COLO668 (cell line): Measurements from ENCODE around the gene ATP5ME.
"Not testable (repeated sequence)": the region's sequence is repeated elsewhere in the genome, so short reads cannot be mapped to it uniquely, and the experiment has no call there.

Experiments
- DNase-seq: peaks from one replicate; lab custom pipeline; 2025; ENCODE audit not compliant: unreplicated experiment; lab: John Stamatoyannopoulos, UW

ATP5ME gene

DNA sequence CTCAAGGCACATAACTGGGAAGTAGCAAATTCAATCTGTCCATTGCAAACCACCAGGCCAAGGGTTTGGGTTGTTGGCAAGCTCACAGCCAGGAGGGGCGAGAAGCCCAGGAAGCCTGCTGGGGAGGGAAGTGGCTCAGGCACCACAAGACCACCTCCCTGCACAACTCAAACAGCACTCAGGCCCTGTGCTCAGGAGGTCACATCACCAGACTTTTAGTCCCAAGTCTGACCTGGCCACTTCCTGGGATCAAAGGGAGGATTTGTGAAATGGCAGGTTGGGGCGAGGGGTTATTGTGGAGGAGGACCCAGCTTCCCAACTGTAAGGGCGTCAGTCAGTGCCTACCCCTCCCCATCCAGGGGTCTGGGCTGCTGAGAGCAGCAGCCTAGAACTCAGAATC is 2.3 kb downstream of the ATP5ME start:
- DNase-seq: no peak

DNA sequence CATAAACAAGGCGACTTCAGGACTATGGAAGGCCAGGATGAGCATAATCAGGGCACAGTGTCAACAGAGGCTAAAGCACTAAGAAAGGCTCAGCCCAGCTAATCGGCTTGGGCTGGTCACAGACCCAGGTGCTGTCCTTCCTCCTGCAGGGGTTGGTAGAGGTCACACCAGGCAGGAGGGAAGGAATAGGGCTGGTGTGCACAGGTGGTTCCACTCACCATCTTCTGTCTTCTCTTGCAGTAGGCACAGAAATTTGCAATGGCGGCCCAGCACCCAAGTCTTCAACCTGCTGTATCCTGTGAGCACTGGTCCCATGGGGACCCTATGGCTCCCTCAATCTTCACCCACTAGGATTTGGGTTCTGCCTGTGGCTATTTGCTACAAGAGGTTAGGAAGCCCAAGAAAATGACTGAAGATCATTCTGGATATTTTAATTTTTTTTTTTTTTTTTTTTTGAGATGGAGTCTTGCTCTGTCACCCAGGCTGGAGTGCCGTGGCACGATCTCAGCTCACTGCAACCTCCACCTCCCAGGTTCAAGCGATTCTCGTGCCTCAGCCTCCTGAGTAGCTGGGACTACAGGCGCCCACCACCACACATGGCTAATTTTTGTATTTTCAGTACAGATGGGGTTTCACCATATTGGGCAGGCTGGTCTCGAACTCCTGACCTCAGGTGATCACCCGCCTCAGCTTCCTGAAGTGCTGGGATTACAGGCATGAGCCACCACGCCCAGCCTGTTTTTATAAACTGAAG is 4.1 kb downstream of the ATP5ME start:
- DNase-seq: not testable (repeated sequence)

DNA sequence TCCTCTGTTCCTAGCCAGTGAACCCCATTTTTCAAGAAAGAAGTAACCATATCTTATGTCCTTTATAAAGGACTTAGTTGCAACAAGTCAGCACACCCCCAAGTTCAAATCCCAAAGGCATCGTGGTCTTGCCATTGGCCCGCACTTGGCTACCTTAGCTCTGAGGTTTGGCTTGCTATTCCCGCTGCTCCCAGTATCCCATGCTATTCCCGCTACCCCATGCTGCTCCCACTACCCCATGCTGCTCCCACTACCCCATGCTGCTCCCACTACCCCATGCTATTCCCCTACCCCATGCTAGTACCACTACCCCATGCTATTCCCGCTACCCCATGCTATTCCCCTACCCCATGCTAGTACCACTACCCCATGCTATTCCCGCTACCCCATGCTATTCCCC is 5.9 kb downstream of the ATP5ME start:
- not testable (repeated sequence) for DNase-seq

DNA sequence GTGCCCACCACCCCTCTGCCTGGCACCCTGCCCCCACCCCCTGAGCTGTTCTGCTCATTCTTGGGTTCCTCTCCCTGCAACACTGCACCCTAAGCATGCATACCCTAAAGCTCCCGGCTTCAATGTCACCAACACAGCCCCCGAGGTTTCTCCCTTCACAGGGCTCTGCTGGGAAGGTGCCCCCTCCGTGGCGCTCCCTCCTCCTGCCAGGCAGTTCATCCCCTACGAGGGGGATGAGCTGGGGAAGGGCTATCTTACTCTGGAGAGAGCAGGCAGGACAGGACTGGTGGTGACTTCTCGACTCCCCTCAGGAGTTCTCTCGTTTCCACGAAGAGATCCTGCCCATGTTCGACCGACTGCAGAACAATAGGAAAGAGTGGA is 6.5 kb downstream of the ATP5ME start:
- DNase-seq: no peak

DNA sequence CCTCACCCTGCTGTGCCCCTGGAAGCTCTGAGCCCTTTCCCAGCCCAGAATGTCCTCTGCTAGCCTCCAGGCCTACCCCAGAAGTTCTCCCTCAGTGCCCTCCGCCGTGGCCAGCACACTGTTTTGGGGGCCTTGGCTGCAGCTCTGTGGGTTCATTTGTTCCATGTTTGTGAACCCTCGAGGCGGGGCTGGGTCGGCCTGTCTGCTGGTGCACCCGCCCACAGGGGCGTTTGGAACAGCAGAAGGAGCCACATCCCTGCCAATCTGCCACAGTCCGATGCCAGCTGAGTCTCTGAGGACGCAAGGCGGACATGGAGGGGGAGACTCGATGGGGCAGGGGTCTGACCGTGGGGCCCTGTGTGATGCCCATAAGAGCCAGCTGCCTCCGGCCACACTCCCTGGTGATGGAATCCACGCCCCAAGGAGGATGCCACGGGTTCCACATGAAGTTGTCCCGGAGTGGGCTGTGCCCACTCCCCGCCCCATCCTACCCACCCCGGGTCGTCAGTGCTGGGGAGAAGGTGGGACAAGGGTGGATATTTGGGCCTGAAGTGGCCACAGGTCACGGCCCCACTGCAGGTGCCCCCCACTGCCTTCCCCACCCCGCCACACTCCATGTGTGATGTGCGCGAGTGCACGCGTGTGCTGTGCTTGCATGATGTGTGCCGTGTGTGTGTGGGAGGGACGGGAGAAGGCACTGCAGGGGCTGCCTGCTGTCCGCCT is 7.1 kb downstream of the ATP5ME start:
- no peak for DNase-seq

DNA sequence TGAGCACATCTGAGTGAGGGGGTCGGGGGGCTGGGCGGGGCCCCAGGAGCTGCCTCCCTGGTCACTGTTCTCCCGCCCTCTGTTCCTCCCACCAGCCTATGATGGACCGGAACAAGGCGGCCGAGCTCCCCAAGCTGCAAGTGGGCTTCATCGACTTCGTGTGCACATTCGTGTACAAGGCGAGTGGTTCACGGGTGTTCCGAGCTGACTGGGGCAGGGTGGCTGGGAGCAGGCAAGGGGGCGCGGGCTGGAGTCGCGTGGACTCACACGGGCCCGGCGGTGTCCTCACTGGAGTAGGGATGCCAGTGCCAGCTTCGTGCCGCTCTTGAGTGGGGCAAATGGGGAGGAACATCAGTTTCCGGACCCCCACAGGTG is 7.7 kb downstream of the ATP5ME start:
- DNase-seq: no peak

DNA sequence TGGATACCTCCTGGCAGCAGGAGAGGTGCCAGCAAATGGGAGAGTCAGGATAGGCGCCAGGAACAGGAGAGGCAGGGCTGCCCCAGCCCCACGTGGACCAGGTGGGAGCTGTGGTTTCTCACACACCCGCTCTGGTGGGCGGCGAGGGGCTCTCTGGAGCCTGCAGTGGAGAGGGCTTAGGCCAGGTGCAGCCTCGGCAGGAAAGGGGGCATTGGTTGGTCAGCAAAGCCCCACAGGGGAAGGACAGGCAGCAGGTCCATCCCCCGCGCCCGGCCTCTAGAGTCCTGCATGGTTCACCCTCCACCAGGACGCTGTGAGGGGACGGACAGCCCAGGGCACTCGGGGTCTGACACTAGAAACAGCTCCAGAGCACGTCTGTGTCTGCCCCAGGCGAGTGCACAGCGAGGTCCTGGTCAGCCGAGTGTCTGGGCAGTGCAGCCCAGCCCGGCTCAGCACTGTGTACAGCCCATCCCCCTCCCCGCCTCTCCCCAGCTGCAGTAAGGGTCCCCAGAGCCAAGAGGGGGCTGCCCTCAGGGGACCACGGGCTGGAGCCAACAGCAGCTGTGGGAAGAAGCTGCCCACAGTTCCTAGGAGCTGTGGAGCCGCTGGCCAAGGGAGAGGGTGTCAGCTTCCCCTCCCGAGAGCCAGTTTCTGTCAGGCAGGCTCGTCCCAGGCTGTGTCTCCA is 8.2 kb downstream of the ATP5ME start:
- no peak for DNase-seq

DNA sequence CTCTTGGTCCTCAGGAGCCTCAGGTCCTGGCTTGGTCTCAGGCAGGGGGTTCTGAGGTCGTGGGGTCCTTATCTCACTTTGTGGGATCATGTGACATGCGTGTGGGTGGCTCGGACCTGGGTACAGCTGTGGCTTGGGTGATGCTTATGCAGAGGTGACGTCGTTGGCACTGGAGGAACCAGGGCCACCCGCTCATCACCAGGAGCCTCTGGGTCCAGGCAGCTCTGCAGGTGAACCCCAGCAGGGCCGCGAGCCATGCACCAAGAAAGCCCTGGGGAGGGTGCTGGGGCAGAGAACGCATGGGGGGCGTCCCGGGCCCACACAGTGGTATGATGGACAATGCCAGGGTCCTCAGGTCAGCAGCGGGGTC is 8.7 kb downstream of the ATP5ME start:
- no peak for DNase-seq

DNA sequence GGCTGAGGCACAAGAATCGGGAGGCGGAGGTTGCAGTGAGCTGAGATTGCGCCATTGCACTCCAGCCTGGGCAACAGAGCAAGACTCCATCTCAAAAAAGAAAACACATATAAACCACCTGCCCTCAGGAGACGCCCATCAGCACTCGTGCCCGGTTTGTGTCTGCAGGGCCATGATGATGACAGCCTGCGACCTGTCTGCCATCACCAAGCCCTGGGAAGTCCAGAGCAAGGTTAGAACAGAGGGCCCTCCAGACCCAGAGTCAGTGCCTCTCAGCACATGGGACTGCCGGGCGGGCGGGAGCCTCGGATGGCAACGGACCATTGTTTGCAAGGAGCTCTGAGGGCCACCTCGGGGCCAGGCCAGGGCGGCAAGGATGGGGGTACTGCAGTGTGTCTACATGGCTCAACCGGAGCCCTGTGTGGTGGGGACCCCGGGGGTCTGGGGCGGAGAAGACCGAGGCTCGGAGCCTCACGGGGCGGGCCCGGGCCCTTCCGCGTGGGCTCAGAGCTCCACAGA is 9.3 kb downstream of the ATP5ME start:
- no peak for DNase-seq

DNA sequence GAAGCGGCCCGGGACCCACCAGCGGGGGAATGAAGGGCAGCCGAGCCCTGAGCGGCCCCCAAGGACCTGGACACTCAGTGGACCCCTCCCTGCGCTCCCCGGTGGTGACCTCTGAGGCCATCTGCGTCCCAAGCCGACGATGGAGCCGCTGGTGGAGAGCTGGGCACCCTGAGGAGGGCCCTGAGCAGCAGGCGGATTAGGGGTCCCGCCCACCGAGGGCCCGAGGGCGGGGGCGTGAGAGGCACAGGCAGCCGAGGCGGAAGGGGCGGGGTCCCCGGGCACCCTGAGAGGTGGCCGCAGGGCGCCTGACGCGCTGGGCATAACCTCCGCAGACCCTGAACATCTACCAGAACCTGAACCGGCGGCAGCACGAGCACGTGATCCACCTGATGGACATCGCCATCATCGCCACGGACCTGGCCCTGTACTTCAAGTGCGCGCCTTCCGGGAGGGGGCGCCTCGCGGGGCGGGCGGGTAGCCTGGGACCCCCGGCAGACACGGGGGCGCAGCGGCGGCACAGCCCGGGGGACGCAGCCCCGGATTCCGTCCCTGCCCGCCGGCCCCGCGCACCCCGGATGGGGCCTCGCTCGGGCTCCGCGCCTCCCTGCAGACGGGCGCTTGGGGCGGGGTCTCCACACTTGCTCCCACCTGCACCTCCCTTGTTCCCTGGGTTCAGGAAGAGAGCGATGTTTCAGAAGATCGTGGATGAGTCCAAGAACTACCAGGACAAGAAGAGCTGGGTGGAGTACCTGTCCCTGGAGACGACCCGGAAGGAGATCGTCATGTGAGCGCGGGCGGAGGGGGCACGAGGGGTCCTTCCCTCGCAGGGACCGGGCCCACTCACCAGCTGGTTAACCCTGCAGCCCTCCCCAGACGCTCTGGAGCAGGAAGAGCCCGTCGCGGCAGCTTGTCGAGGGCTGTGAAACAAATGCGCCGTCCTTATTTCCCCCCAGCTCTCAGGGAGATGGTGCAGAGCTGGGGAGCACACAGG is 10.3 kb downstream of the ATP5ME start:
- peak; percentile 86 for DNase-seq

DNA sequence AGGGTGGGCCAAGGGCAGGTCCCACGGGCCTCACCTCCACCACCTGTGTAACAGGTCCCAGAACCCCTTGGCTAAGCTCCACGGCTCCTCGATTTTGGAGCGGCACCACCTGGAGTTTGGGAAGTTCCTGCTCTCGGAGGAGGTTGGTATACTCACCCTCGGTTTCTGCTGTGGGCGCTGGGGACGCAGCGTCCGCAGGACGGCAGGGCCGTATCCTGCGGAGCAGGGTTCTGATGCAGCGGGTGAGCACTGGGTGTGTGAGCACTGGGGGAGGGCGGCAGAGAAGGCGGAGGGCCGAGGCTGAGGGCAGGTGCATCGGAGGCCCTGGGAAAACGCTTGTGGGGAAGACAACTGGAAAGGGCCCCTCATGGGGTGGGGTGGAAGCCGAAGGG is 11.0 kb downstream of the ATP5ME start:
- DNase-seq: peak; percentile 44

DNA sequence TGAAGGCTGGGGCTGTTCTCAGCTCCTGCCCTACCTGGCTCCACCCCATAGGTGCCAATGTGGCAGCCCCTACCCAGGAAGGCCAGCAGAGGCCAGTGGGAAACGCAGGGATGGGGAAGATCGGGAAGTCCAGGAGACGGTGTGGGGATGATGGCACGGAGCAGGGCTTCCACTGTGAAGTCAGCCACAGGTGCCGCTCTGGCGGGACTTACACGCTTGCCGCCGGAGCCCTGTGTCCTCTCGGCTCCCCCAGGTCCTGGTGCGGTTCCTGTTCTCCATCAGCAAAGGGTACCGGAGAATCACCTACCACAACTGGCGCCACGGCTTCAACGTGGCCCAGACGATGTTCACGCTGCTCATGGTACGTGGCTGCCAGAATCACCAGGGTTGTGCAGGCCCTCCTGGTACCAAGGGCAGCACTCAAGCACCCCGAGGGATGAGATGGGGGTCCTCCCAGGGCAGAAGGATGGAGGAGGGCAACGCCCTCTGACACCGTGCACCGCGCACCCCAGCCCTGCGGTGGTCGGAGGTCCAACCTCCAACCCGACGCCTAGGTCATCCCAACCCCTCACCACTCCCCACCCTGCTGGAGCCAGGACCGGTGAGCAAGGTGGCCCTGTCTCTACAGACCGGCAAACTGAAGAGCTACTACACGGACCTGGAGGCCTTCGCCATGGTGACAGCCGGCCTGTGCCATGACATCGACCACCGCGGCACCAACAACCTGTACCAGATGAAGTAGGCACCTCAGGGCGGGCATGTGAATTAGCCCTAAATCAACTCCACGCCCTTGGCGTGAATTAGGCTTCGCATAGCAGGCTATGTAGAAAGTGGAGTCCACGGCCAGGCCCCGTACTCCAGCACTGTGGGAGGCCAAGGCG is 12.0 kb downstream of the ATP5ME start:
- DNase-seq: no peak

DNA sequence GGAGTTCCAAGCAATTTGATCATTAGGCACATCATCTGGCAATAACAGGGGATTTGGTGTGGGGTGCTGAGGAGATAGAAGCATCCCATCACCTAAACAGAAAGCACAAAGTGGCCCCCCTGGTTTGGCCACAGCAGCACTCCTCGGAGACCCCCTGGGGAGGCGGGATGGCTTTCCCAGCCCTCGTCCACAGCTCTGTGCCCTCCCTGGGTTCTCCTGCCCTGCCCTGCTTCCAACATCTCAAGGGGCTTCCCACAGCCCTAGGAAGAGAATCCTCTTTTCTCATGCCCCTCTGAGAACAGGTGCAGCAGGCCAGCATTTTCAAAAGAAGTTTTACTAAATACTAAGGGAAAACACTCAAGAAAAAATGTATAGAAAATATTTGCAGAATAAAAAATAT is 12.8 kb downstream of the ATP5ME start:
- no peak for DNase-seq

DNA sequence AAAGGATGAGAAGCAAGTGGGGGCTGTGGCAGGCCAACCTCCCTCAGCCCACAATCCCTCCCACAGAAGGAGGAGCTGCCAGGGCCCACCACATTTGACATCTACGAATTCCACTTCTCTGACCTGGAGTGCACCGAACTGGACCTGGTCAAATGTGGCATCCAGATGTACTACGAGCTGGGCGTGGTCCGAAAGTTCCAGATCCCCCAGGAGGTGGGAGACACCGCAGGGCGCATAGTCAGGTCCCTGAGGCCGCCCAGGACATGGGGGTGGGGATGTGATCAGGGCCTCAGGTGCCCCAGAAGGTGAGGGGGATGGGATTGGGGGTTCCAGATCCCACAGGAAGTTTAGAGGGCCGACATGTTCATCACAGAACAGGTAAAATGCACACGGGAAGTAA is 13.7 kb downstream of the ATP5ME start:
- no peak for DNase-seq

DNA sequence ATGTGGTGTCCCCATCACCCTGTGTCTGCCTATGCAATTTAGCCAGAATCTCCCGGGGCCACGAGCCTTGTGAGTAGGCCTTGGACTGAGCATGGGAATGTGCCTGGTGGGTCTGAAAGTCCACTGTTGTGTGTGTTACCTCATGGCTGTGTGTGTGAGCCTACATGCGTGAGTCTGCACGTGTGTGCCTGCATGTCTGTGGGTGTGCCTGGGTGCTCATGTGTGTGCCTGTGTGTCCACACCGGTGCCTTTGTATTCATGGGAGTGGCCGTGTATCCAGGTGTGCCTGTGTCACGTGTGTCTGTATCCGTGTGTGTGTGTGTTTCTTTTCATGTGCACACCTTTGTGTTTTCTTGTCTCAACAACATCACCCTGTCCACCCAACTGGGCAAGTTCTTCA is 14.2 kb downstream of the ATP5ME start:
- DNase-seq: no peak

DNA sequence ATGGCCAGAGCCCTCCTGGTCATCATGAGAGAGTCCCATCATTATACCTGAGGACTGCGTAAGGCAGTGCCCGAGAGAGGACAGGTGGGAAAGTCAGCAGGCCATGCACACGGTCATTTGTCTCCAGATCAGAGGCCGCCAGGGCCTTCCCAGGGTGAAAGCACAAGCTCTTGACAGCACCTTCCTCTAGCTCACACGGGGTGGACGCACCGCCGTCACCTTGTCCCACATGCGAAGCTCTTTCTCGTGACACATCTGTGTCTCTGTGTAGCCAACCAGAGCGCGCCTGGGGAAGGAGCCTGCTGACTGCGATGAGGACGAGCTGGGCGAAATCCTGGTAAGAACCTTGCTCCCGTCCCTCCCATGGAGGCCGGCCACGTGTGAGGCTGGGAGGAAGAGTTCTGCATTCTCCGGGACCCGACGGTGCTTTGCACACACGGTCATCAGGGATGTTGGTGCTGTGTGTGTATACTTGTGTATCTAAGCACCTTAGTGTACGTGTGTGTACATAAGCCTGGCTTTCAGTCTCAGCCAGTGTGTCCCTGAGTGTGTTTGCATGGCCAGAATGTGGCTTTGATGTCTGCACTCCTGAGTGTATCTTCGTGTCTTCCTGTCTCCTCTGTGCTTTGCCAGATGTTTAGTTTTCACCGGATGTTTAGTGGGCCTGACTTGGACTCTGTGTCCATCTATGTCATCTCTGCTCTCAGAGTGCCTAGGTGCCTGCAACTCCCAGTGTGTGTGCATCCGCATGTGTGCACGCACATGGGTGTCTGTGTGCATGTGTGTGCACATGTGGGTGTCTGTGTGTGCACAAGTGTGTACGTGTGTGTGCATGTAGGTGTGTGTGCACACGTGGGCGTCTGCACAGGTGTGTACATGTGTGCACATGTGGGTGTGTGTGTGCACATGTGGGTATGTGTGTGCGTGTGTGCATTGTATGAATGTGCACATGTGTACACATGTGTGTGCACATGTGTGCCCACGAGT is 15.1 kb downstream of the ATP5ME start:
- no peak for DNase-seq

DNA sequence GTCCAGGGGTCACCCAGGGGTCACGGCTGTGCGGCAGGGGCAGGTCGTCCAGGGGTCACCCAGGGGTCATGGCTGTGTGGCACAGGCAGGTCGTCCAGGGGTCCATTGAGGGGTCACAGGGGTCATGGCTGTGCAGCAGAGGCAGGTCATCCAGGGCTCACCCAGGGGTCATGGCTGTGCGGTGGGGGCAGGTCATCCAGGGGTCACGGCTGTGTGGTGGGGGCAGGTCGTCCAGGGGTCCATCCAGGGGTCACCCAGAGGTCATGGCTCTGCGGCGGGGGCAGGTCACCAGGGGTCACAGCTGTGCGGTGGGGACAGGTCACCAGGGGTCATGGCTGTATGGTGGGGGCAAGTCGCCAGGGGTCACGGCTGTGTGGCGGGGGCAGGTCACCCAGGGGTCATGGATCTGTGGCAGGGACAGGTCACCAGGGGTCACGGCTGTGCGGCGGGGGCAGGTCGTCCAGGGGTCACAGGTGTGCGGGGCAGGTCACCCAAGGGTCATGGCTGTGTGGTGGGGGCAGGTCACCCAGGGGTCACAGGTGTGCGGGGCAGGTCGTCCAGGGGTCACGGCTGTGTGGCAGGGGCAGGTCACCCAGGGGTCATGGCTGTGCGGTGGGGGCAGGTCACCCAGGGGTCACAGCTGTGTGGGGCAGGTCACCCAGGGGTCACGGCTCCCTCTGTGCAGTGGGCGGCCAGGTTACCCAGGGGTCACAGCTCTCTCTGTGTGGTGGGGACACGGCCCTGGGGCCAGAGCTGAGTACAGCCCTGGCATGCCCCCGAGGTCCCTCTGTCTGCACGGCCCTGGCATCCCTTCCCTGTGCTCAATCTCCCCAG is 16.0 kb downstream of the ATP5ME start:
- no peak for DNase-seq

DNA sequence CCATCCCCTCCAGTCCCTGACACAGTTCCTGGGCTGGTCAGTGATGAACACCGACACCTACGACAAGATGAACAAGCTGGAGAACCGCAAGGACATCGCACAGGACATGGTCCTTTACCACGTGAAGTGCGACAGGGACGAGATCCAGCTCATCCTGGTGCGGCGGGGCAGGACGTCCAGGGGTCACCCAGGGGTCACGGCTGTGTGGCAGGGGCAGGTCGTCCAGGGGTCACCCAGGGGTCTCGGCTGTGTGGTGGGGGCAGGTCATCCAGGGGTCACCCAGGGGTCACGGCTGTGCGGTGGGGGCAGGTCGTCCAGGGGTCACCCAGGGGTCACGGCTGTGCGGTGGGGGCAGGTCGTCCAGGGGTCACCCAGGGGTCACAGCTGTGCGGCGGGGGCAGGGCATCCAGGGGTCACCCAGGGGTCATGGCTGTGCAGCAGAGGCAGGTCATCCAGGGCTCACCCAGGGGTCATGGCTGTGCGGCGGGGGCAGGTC is 16.7 kb downstream of the ATP5ME start:
- DNase-seq: no peak
